ENCODE results near the gene RNGTT. TPM values are rescaled to one million over a fixed set of nuclear protein-coding genes. Genes with fewer than 3 reads are reported as not detected.
"Not testable (repeated sequence)": the region's sequence is repeated elsewhere in the genome, so short reads cannot be mapped to it uniquely, and the experiment has no call there.

Gene RNGTT
- total and polyA plus RNA-seq, 2 experiments from 2014 or later = 7.4 to 15.6 TPM

- H3K27me3 ChIP-seq = no peaks in the 10 kb centered on the region
- H3K9me3 ChIP-seq (ENCODE audit: low read depth) = no peaks in the 10 kb centered on the region
- DNase-seq (ENCODE audit: low spot score) = peak; percentile 20
- no peak overlapping the region for H3K4me3 ChIP-seq
- TF ChIP-seq, protein P1, sequence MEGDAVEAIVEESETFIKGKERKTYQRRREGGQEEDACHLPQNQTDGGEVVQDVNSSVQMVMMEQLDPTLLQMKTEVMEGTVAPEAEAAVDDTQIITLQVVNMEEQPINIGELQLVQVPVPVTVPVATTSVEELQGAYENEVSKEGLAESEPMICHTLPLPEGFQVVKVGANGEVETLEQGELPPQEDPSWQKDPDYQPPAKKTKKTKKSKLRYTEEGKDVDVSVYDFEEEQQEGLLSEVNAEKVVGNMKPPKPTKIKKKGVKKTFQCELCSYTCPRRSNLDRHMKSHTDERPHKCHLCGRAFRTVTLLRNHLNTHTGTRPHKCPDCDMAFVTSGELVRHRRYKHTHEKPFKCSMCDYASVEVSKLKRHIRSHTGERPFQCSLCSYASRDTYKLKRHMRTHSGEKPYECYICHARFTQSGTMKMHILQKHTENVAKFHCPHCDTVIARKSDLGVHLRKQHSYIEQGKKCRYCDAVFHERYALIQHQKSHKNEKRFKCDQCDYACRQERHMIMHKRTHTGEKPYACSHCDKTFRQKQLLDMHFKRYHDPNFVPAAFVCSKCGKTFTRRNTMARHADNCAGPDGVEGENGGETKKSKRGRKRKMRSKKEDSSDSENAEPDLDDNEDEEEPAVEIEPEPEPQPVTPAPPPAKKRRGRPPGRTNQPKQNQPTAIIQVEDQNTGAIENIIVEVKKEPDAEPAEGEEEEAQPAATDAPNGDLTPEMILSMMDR (IDR thresholded peaks at IDR 0.05; ENCODE audit: poor library complexity) = no peak
- TF ChIP-seq EZH2 (IDR thresholded peaks at IDR 0.05; ENCODE audit: borderline replicate concordance) (no peak), EZH2phosphoT487 (IDR thresholded peaks at IDR 0.05; ENCODE audit: low read depth, severe bottlenecking, unreplicated experiment) (no peak)
- 72% methylated on average over 3 of the region's 3 CpGs for WGBS (ENCODE audit: low lambda C conversion rate, missing lambda C conversion rate)
- H3K4me2 ChIP-seq = no peak overlapping the region
- H3K9me2 ChIP-seq (replicated peaks; ENCODE audit: insufficient read depth) = no peaks in the 10 kb centered on the region
- no peak overlapping the region for H2AFZ ChIP-seq
- H4K20me1 ChIP-seq (ENCODE audit: insufficient read depth, poor library complexity, severe bottlenecking) = no peaks in the 10 kb centered on the region
- no peak overlapping the region for H3K27ac ChIP-seq
- peaks cover 4% of the 10 kb centered on the region for H3K36me3 ChIP-seq (replicated peaks; ENCODE audit: insufficient read depth, low read depth)
- H3K4me1 ChIP-seq (ENCODE audit: insufficient read depth) = no peaks in the 10 kb centered on the region
- no peaks in the 10 kb centered on the region for H3K79me2 ChIP-seq
Observed at GRCh38 chr6:88840796-88841539, 122.5 kb downstream of the RNGTT start.

DNA sequence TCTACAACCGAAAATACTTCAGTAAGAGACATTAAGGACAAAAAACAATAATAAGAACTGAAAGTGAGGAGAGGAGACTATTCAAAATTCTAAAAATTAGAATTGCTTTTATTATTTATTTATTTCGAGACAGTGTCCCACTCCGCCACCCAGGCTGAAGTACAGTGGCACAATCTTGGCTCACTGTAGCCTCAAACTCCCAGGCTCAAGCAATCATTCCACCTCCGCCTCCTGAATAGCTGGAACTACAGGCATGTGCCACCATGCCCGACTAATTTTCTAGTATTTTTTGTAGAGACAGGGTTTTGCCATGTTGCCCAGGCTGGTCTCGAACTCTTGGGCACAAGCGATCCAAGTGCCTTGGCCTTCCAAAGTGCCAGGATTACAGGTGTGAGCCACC lies 123.1 kb downstream of the RNGTT start:
- Histone ChIP-seq H3K9me2 (replicated peaks; ENCODE audit: insufficient read depth) (no peaks in the 10 kb centered on the region), H3K36me3 (replicated peaks; ENCODE audit: insufficient read depth, low read depth) (peaks cover 4% of the 10 kb centered on the region), H3K4me2 (no peak overlapping the region), H3K9me3 (ENCODE audit: low read depth) (no peaks in the 10 kb centered on the region), H3K79me2 (no peaks in the 10 kb centered on the region), H3K4me1 (ENCODE audit: insufficient read depth) (no peaks in the 10 kb centered on the region), H4K20me1 (ENCODE audit: insufficient read depth, poor library complexity, severe bottlenecking) (no peaks in the 10 kb centered on the region), H2AFZ (no peak overlapping the region), H3K27ac (no peak overlapping the region), H3K27me3 (no peaks in the 10 kb centered on the region), H3K4me3 (no peak overlapping the region)
- 98% methylated on average over 7 of the region's 7 CpGs for WGBS (ENCODE audit: low lambda C conversion rate, missing lambda C conversion rate)
- no peak for DNase-seq (ENCODE audit: low spot score)
- TF ChIP-seq, protein P1 (IDR thresholded peaks at IDR 0.05; ENCODE audit: poor library complexity) = no peak

DNA sequence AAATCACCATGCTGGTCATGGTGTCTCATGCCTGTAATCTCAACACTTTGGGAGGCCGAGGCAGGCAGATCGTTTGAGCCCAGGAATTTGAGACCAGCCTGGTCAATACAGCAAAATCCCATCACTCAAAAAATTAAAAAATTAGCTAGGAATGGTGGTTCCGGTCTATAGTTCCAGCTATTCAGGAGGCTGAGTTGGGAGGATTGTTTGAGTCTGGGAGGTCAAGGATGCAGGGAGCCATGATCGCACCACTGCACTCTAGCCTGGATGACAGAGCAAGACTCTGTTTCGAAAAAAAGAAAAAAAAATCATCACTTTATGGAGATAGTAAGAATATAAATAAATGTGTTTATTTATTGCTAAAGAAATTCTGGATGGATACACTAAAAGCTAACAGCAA lies 124.1 kb downstream of the RNGTT start:
- H3K4me2 ChIP-seq = no peak overlapping the region
- no peaks in the 10 kb centered on the region for H3K9me3 ChIP-seq (ENCODE audit: low read depth)
- H3K27me3 ChIP-seq = no peaks in the 10 kb centered on the region
- 97% methylated on average over 5 of the region's 5 CpGs for WGBS (ENCODE audit: low lambda C conversion rate, missing lambda C conversion rate)
- H3K79me2 ChIP-seq = no peaks in the 10 kb centered on the region
- no peak overlapping the region for H2AFZ ChIP-seq
- H3K4me1 ChIP-seq (ENCODE audit: insufficient read depth) = no peaks in the 10 kb centered on the region
- H3K27ac ChIP-seq = no peak overlapping the region
- no peak overlapping the region for H3K4me3 ChIP-seq
- DNase-seq (ENCODE audit: low spot score) = no peak
- H4K20me1 ChIP-seq (ENCODE audit: insufficient read depth, poor library complexity, severe bottlenecking) = no peaks in the 10 kb centered on the region
- no peak for TF ChIP-seq EZH2 (IDR thresholded peaks at IDR 0.05; ENCODE audit: borderline replicate concordance)
- TF ChIP-seq, protein P1 (IDR thresholded peaks at IDR 0.05; ENCODE audit: poor library complexity) = no peak
- peaks cover 4% of the 10 kb centered on the region for H3K36me3 ChIP-seq (replicated peaks; ENCODE audit: insufficient read depth, low read depth)
- no peaks in the 10 kb centered on the region for H3K9me2 ChIP-seq (replicated peaks; ENCODE audit: insufficient read depth)

DNA sequence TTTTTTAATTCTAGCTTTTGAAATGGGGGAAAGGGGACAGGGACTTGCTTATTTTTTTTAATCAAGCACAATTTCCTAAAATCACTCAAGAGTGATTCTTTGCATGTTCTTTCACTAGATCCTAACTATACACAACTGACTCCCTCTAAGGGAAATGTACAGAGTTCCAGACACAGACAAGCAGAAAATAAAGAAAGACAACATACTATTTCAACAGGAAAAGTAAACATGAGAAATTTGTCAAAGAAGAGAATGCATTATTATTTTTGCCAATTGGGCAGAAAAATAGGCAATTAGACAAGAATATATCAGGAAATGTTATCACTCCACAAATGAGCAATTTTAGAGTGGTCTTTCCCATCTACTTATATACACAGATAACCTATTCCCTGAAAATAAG lies 128.2 kb downstream of the RNGTT start:
- Histone ChIP-seq H3K27me3 (no peaks in the 10 kb centered on the region), H4K20me1 (ENCODE audit: insufficient read depth, poor library complexity, severe bottlenecking) (no peaks in the 10 kb centered on the region), H3K27ac (no peak overlapping the region), H3K4me3 (no peak overlapping the region), H3K4me1 (ENCODE audit: insufficient read depth) (no peaks in the 10 kb centered on the region), H3K9me3 (ENCODE audit: low read depth) (no peaks in the 10 kb centered on the region), H3K4me2 (no peak overlapping the region), H3K36me3 (replicated peaks; ENCODE audit: insufficient read depth, low read depth) (no peaks in the 10 kb centered on the region), H2AFZ (no peak overlapping the region), H3K79me2 (peaks cover 2% of the 10 kb centered on the region), H3K9me2 (replicated peaks; ENCODE audit: insufficient read depth) (no peaks in the 10 kb centered on the region)
- DNase-seq (ENCODE audit: low spot score) = no peak
- TF ChIP-seq, protein P1 (IDR thresholded peaks at IDR 0.05; ENCODE audit: poor library complexity) = no peak
- TF ChIP-seq EZH2phosphoT487 (IDR thresholded peaks at IDR 0.05; ENCODE audit: low read depth, severe bottlenecking, unreplicated experiment) = no peak
- no peak for TF ChIP-seq EZH2 (IDR thresholded peaks at IDR 0.05; ENCODE audit: borderline replicate concordance)

GRCh38 chr6:88833071-88833470 lies 130.3 kb downstream of the RNGTT start:
- not testable (repeated sequence) for H4K20me1 ChIP-seq (ENCODE audit: insufficient read depth, poor library complexity, severe bottlenecking); H3K27me3 ChIP-seq; H2AFZ ChIP-seq; DNase-seq (ENCODE audit: low spot score); H3K9me2 ChIP-seq (replicated peaks; ENCODE audit: insufficient read depth); H3K4me1 ChIP-seq (ENCODE audit: insufficient read depth); H3K4me2 ChIP-seq; H3K79me2 ChIP-seq; H3K4me3 ChIP-seq; H3K9me3 ChIP-seq (ENCODE audit: low read depth); H3K36me3 ChIP-seq (replicated peaks; ENCODE audit: insufficient read depth, low read depth); H3K27ac ChIP-seq
- WGBS (ENCODE audit: low lambda C conversion rate, missing lambda C conversion rate) = 100% methylated on average over 1 of the region's 1 CpG

Data from hepatocyte (in vitro differentiated cells).